HK-2 (cell line): ENCODE data around the gene SLC35B4.
"Not testable (repeated sequence)": the region's sequence is repeated elsewhere in the genome, so short reads cannot be mapped to it uniquely, and the experiment has no call there.

Source experiments
- DNase-seq: peaks from one replicate; pipeline ENCODE4 v3.0.0-alpha.2; 2018; ENCODE audit not compliant: unreplicated experiment

SLC35B4 gene

GRCh38 chr7:134331393-134331792, 14.7 kb upstream of the SLC35B4 start:
- DNase-seq, result no peak

DNA sequence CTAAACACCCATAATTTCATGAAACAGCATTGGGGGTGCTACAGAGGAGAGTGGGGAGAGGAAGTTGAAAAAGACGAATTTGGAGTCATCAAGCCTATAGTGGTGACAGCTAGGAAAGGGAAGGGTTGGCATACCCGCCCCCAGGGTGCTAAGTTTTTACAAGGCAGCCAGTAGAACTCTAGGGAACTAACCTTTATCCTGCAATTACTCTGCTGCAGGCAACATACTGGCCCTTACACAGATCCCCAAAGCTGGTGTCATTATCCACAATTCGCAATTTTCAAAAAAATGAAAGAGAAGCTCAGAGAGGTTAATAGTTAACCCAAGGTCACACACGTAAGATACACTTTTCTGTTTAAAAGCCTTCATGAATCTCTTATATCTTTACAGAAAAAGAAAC, 14.2 kb upstream of the SLC35B4 start:
- no peak for DNase-seq

GRCh38 chr7:134329614-134330346, 13.1 kb upstream of the SLC35B4 start:
- no peak for DNase-seq

DNA sequence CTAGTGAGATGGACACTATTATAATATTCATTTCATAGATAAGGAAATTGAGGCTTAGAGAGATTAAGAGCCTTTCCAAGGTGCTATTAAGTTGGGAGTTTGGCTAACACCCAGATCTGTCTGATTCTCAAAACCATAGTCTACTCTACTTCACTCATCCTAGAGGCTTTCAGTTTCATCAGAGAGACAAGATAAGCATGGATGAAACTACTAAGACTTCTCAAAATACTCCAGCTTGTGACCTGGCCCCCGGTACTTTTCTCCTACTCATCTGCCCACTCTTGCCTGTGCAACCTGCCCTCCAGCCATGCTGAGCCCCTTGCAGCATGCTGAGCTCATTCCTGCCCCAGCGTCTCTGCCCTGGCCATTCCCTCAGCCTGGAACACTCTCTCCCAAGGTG, 12.2 kb upstream of the SLC35B4 start:
- DNase-seq, result no peak

GRCh38 chr7:134327896-134328295, 11.2 kb upstream of the SLC35B4 start:
- DNase-seq, result peak; percentile 29

- DNase-seq, result no peak
Observed at GRCh38 chr7:134324107-134324506, 7.4 kb upstream of the SLC35B4 start.

DNA sequence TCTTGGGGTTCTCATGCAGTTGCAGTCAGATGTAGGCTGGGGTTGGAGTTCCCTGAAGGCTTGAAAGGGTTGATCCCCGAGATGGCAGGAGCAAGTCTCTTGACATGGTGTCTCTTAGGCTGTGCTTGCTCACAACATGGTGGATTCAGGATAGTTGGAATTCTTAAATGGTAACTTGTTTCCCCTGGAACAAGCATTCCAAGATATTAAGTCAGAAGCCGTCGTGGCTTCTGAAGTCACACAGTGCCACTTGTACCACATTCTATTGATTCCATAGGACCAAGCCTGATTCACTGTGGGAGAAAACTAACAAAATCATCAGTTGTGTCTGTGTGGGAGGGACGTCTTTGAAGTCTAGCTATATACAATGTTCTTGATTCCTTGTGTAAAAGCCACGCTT, 3.5 kb upstream of the SLC35B4 start:
- no peak for DNase-seq

GRCh38 chr7:134318443-134318842, 1.7 kb upstream of the SLC35B4 start:
- no peak for DNase-seq

GRCh38 chr7:134317434-134317833, 704 bp upstream of the SLC35B4 start:
- DNase-seq, result no peak

GRCh38 chr7:134315679-134316538, 821 bp downstream of the SLC35B4 start:
- no peak for DNase-seq

GRCh38 chr7:134313543-134313942, 3.2 kb downstream of the SLC35B4 start:
- no peak for DNase-seq

DNA sequence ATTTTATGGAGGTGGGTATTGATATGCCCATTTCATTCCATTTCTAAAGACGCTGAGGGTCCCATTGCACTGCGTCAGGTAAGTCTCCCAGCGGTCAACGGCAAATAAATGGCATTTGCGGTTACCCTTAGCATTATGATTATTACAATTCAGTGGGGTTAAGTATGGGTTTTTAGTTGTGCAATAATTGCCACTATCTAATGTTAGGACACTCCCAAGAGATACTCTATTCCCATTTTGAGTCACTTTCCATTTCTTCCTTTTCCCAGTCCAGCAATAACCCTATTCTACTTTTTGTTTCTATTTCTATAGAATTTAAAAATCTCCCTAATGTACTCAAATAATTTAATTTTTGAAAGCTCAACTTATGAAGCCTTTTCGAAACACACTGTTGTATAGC, 4.0 kb downstream of the SLC35B4 start:
- no peak for DNase-seq

DNA sequence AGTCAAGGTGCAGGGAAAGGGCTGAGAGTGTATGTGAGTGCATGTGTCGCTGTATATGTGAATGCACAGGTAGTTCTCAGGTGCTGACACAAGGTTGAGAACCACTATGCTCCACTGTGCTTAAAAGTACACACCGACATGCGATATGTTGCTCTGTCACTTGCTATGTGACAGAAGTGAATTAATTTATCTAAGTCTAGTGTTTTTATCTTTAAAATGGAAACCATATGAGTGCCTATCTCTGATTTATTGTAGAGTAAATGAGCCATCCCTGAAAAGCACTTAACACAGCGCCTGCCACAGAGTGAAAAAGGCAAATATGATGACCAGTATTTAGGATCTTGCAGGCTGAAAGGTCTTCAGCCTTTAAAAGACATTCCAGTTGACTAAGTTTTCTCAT, 4.9 kb downstream of the SLC35B4 start:
- DNase-seq, result no peak

DNA sequence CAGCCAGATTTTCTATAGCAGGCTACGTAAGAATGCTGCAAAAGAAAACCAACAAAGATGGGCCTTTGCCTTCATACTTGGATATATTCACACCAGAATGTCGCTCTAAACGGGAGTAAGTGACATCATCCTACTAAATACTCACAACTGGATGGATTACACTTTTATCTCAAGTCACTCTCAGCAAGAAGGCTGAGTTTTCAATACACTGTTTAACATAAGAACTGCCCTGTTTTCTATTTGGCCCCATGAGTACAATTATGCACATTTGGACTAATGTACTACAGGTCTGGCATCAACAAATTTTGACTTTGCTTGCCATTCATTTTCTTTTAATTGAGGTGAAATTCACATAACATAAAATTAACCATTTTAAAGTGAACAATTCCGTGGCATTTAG, 8.2 kb downstream of the SLC35B4 start:
- no peak for DNase-seq

- DNase-seq, result no peak
Observed at GRCh38 chr7:134307320-134307719, 9.4 kb downstream of the SLC35B4 start.

GRCh38 chr7:134302120-134302519, 14.6 kb downstream of the SLC35B4 start:
- DNase-seq, result no peak

DNA sequence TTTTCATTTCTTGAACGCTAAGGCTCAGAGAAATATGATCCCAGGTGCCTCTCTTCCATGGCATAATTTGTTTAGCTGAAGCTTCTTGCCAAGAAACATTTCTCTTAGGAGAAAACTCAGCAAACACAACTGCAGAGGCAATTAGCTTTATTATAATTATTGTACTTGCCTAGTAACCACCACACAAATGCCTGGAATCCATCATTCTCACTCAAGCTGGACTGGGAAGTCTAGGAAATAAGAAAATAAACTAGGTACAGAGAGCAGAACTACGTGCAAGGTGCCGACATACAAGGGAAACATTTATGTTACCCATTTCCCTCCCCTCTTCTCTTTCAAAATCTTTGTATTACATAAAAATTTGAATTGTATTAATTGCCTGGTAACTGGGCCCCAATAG, 15.1 kb downstream of the SLC35B4 start:
- DNase-seq, result no peak

GRCh38 chr7:134300988-134301387, 15.7 kb downstream of the SLC35B4 start:
- no peak for DNase-seq

- DNase-seq, result no peak
Observed at GRCh38 chr7:134298902-134299683, 17.6 kb downstream of the SLC35B4 start.

GRCh38 chr7:134297489-134297888, 19.2 kb downstream of the SLC35B4 start:
- no peak for DNase-seq

DNA sequence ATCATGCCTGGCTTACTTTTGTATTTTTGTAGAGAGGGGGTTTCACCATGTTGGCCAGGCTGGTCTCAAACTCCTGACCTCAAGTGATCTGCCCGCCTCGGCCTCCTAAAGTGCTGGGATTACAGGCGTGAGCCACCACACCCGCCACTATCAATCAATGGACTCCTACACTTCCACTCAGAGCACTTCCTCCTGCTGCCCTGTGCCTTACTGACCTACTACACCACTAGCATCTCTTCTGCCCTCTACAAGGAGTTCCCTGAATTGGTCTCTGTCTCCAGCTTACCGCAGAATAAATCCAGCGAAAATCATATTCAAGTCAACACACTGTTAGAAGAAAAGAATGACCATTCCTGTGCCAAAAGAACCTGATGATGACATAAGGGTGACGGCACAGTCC, 20.7 kb downstream of the SLC35B4 start:
- not testable (repeated sequence) for DNase-seq

- no peak for DNase-seq
Observed at GRCh38 chr7:134293002-134293740, 23.6 kb downstream of the SLC35B4 start.
